K562 (cell line): ENCODE measurements around the gene ROR2. TPM values are rescaled to one million over a fixed set of nuclear protein-coding genes. Genes with fewer than 3 reads are reported as not detected.

ENCODE experiments used
- ADNP ChIP-seq: fragments of 200-800 bp; sonication (Bioruptor generic); IDR thresholded peaks from 2 replicates; pipeline ENCODE4 v1.6.1; 2016; ENCODE audit warnings: missing genetic modification characterization, missing compliant biosample characterization
- CBFA2T2 ChIP-seq: fragments of 450-650 bp; conservative IDR thresholded peaks from 2 replicates; pipeline ENCODE4 v1.6.1; 2017; ENCODE audit warnings: mild to moderate bottlenecking
- CEBPB ChIP-seq: fragments of 450-650 bp; IDR thresholded peaks from 2 replicates; pipeline ENCODE4 v1.6.1; 2016; ENCODE audit warnings: missing genetic modification characterization, missing compliant biosample characterization
- COPS2 ChIP-seq: fragments of 450-650 bp; conservative IDR thresholded peaks from 2 replicates; pipeline ENCODE4 v1.6.1; 2016; ENCODE audit warnings: mild to moderate bottlenecking, moderate library complexity
- CREB1 ChIP-seq, 2 experiments: sonication (generic) in 1 of 2; formaldehyde crosslinking in 1 of 2; IDR thresholded peaks; 2 replicates each; pipeline versions ENCODE4 v1.6.1 to v1.8.0; 2012 to 2022; ENCODE audit warnings: inconsistent platforms in 1 of 2, mild to moderate bottlenecking in 1 of 2, missing genetic modification reagents in 1 of 2, moderate library complexity in 1 of 2
- EHMT2 ChIP-seq: fragments of 450-650 bp; IDR thresholded peaks from 2 replicates; pipeline ENCODE4 v1.6.1; 2018; ENCODE audit warnings: antibody characterized with exemption
- ETV6 ChIP-seq, 3 experiments: fragments of 150-350 bp in 1 of 3; sonication (generic) in 1 of 3; formaldehyde crosslinking in 1 of 3; IDR thresholded peaks; 2 replicates each; pipeline versions ENCODE4 v1.6.1 to v1.8.0; 2014 to 2022; ENCODE audit warnings: borderline replicate concordance in 2 of 3, low read depth in 2 of 3, antibody characterized with exemption in 1 of 3, low read length in 1 of 3, mild to moderate bottlenecking in 1 of 3, missing genetic modification reagents in 1 of 3
- JUND ChIP-seq, 2 experiments: IDR thresholded peaks; 2 replicates in 1 of 2; 3 replicates in 1 of 2; pipeline ENCODE4 v1.6.1; 2011; ENCODE audit warnings: borderline replicate concordance in 2 of 2, low read depth in 2 of 2, low read length in 2 of 2, improper control_type of control experiment in 1 of 2, missing biosample characterization in 1 of 2, missing genetic modification characterization in 1 of 2, missing genetic modification reagents in 1 of 2
- KDM2B ChIP-seq: fragments of 250-450 bp; sonication (Bioruptor Pico); IDR thresholded peaks from 2 replicates; pipeline ENCODE4 v1.8.0; 2021; ENCODE audit warnings: mild to moderate bottlenecking, moderate library complexity
- L3MBTL2 ChIP-seq: fragments of 450-650 bp; IDR thresholded peaks from 2 replicates; pipeline ENCODE4 v1.6.1; 2016; ENCODE audit warnings: mild to moderate bottlenecking, moderate library complexity
- MCM2 ChIP-seq: fragments of 450-650 bp; IDR thresholded peaks from 2 replicates; pipeline ENCODE4 v1.6.1; 2017; ENCODE audit warnings: low read depth, mild to moderate bottlenecking
- NR4A1 ChIP-seq, 2 experiments: fragments of 250-450 bp in 1 of 2; fragments of 450-650 bp in 1 of 2; sonication (Bioruptor Pico) in 1 of 2; IDR thresholded peaks; 2 replicates each; pipeline versions ENCODE4 v1.4.0 to v1.6.1; 2016 to 2020; ENCODE audit warnings: mild to moderate bottlenecking in 2 of 2, missing compliant biosample characterization in 1 of 2, missing genetic modification characterization in 1 of 2, moderate library complexity in 1 of 2
- PML ChIP-seq: IDR thresholded peaks from 2 replicates; pipeline ENCODE4 v1.6.1; 2012; ENCODE audit warnings: low read length, inconsistent platforms
- SMAD1 ChIP-seq: fragments of 150-350 bp; IDR thresholded peaks from 2 replicates; pipeline ENCODE4 v1.6.1; 2014; ENCODE audit warnings: low read length, low read depth; ENCODE audit not compliant: partially characterized antibody
- SRSF1 ChIP-seq: fragments of 200-400 bp; formaldehyde crosslinking; IDR thresholded peaks from 2 replicates; pipeline ENCODE4 v1.6.1; 2017; ENCODE audit warnings: mild to moderate bottlenecking, low read depth, low read length, moderate library complexity
- TAL1 ChIP-seq: fragments of 450-650 bp; IDR thresholded peaks from 2 replicates; pipeline ENCODE4 v1.6.1; 2016; ENCODE audit warnings: mild to moderate bottlenecking
- TARDBP ChIP-seq: fragments of 450-650 bp; IDR thresholded peaks from 2 replicates; pipeline ENCODE4 v1.6.1; 2016
- ZBTB17 ChIP-seq: fragments of 450-650 bp; formaldehyde crosslinking; IDR thresholded peaks from 2 replicates; pipeline ENCODE4 v1.4.0; 2020; ENCODE audit warnings: mild to moderate bottlenecking
- ZMIZ1 ChIP-seq, 2 experiments: fragments of 150-350 bp in 1 of 2; IDR thresholded peaks; 2 replicates each; pipeline ENCODE4 v1.6.1; 2012 to 2016; ENCODE audit warnings: low read depth in 2 of 2, low read length in 2 of 2, mild to moderate bottlenecking in 1 of 2, moderate library complexity in 1 of 2
- ZNF124 ChIP-seq: sonication (generic); formaldehyde crosslinking; IDR thresholded peaks from 2 replicates; pipeline ENCODE4 v1.8.1; 2022; ENCODE audit warnings: missing genetic modification reagents
- ZNF23 ChIP-seq: fragments of 250-450 bp; sonication (Bioruptor Pico); IDR thresholded peaks from 2 replicates; pipeline ENCODE4 v1.4.0; 2020; ENCODE audit warnings: mild to moderate bottlenecking
- polyA plus RNA-seq, 8 experiments: library from polyadenylated mRNA; depleted of rRNA in 4 of 8; stranded (reverse) in 5 of 8; unstranded in 3 of 8; fragments of >200 nt; fragmentation: Nextera tagmentation in 2 of 8; fragmentation: Illumina TruSeq in 1 of 8; extraction: Ambion mirVana in 2 of 8; extraction: Trizol in 1 of 8; gene quantifications; 2 replicates each; pipeline versions ENCODE4 v1.2.1 to v1.2.3, GENCODE V29; 2011 to 2014; ENCODE audit warnings: inconsistent platforms in 1 of 8, missing spikeins in 1 of 8
- total RNA-seq, 7 experiments: library from RNA; depleted of rRNA in 6 of 7; stranded (reverse); fragments of >200 nt in 6 of 7; fragmentation: Illumina TruSeq in 2 of 7; extraction: Trizol in 2 of 7; gene quantifications; 2 replicates each; pipeline versions ENCODE4 v1.2.1 to v1.2.3, GENCODE V29; 2011 to 2021; ENCODE audit warnings: low replicate concordance in 1 of 7
- TF ChIP-seq, protein P1 (sequence below): IDR thresholded peaks from 2 replicates; pipeline ENCODE4 v1.6.1; 2012; ENCODE audit warnings: low read depth, low read length, improper control_type of control experiment, borderline replicate concordance
- TF ChIP-seq, protein P2 (sequence below): fragments of 450-650 bp; IDR thresholded peaks from 2 replicates; pipeline ENCODE4 v1.6.1; 2016

ROR2 gene
- total and polyA plus RNA-seq, 9 of the 15 experiments (the other 6 are each of a cell fraction or from before 2014, with no cell fraction given), result 5.6 to 33.8 (median 15.3) TPM

DNA sequence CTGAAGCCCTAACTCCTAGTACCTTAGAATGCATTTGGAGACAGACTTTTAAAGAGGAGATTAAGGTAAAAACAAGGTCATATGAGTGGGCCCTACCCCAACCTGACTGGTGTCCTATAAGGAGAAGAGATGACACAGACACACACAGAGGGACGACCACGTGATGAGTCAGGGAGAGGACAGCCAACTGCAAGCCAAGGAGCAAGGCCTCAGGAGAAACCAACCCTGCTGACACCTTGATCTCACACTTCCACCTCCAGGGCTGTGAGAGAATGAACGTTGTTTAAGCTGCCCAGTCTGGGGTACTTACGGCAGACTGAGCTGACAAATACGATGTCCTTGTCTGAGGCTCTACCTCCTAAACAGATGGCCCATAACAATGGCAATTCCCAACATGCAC, 93.6 kb downstream of the ROR2 start (continued):
- TF ChIP-seq ZMIZ1 (IDR thresholded peaks at IDR 0.05; ENCODE audit: low read depth in 2 of 2, low read length in 2 of 2), result no peak
- TF ChIP-seq, protein P1, sequence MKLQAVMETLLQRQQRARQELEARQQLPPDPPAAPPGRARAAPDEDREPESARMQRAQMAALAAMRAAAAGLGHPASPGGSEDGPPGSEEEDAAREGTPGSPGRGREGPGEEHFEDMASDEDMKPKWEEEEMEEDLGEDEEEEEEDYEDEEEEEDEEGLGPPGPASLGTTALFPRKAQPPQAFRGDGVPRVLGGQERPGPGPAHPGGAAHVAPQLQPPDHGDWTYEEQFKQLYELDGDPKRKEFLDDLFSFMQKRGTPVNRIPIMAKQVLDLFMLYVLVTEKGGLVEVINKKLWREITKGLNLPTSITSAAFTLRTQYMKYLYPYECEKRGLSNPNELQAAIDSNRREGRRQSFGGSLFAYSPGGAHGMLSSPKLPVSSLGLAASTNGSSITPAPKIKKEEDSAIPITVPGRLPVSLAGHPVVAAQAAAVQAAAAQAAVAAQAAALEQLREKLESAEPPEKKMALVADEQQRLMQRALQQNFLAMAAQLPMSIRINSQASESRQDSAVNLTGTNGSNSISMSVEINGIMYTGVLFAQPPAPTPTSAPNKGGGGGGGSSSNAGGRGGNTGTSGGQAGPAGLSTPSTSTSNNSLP, result no peak
- TF ChIP-seq JUND (IDR thresholded peaks at IDR 0.05; ENCODE audit: borderline replicate concordance, low read depth, low read length), result no peak
- peak; percentile 11; the same call in 1 of the 3 replicates for TF ChIP-seq JUND (tag; IDR thresholded peaks at IDR 0.05; ENCODE audit: borderline replicate concordance, low read depth, low read length)
- TF ChIP-seq PML, result no peak
- 0 out of 2 replicates have a peak, but pooled peaks have one; percentile 14 for TF ChIP-seq CBFA2T2
- no peak for TF ChIP-seq MCM2
- no peak for TF ChIP-seq KDM2B (CRISPR knock-in tag)
- no peak for TF ChIP-seq SRSF1
- TF ChIP-seq L3MBTL2, result peak; percentile 24; the same call in 1 of the 2 replicates
- TF ChIP-seq CEBPB, result no peak
- TF ChIP-seq TAL1, result no peak
- no peak for TF ChIP-seq EHMT2
- TF ChIP-seq SMAD1, result no peak
- TF ChIP-seq ETV6 (IDR thresholded peaks at IDR 0.05; ENCODE audit: borderline replicate concordance in 1 of 2, low read depth in 2 of 2, low read length in 1 of 2), result no peak
- no peak for TF ChIP-seq ETV6 (CRISPR knock-in tag; IDR thresholded peaks at IDR 0.05; ENCODE audit: borderline replicate concordance)
- TF ChIP-seq ZBTB17 (CRISPR knock-in tag), result no peak
- TF ChIP-seq COPS2, result no peak
- TF ChIP-seq TARDBP, result no peak
- TF ChIP-seq ADNP, result no peak
- no peak for TF ChIP-seq ZNF23 (CRISPR knock-in tag)
- TF ChIP-seq, protein P2, sequence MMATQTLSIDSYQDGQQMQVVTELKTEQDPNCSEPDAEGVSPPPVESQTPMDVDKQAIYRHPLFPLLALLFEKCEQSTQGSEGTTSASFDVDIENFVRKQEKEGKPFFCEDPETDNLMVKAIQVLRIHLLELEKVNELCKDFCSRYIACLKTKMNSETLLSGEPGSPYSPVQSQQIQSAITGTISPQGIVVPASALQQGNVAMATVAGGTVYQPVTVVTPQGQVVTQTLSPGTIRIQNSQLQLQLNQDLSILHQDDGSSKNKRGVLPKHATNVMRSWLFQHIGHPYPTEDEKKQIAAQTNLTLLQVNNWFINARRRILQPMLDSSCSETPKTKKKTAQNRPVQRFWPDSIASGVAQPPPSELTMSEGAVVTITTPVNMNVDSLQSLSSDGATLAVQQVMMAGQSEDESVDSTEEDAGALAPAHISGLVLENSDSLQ, result no peak
- no peak for TF ChIP-seq CREB1 (IDR thresholded peaks at IDR 0.05)
- TF ChIP-seq CREB1 (CRISPR knock-in tag; IDR thresholded peaks at IDR 0.05), result no peak
- TF ChIP-seq ZNF124 (CRISPR knock-in tag), result no peak
- TF ChIP-seq NR4A1 (CRISPR knock-in tag; IDR thresholded peaks at IDR 0.05), result no peak
- TF ChIP-seq NR4A1 (tag; IDR thresholded peaks at IDR 0.05), result no peak
